ENCODE data around the gene LAMB1.

DNA sequence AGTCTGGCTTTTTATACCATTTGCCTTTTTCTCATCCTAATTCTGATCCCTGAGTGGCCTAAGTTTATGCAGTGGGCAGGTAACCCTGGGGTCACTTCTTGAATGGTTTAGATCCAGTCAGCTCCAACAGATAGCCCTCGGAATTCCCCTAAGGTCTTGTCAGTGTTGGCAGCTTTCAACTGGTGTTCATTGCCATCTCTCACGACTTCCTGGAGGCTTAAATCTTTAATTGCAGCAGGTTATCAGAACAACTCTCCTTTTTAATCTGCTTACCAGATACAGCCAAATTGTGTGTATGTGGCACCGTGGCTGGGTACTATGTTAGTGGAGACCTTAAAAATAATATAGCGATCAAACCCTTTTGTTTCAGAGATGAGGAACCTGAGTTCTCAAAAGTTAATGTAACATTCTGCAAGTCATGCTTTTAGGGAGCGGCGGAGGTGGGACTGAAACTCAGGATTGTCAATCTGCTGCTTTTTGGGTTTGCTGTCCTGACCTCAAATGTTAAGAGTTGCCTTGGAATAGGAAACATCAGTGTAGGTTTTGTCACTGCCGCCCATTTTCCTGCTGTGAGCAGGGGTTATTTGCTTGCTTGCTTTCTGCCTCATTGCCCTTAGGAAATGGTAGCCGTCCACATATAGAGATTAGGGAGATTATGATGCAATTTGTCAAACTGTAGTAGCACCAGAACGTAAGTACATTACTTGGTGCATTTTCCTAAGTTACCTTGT lies 111.2 kb downstream of the LAMB1 start:
- TF ChIP-seq, protein P1, sequence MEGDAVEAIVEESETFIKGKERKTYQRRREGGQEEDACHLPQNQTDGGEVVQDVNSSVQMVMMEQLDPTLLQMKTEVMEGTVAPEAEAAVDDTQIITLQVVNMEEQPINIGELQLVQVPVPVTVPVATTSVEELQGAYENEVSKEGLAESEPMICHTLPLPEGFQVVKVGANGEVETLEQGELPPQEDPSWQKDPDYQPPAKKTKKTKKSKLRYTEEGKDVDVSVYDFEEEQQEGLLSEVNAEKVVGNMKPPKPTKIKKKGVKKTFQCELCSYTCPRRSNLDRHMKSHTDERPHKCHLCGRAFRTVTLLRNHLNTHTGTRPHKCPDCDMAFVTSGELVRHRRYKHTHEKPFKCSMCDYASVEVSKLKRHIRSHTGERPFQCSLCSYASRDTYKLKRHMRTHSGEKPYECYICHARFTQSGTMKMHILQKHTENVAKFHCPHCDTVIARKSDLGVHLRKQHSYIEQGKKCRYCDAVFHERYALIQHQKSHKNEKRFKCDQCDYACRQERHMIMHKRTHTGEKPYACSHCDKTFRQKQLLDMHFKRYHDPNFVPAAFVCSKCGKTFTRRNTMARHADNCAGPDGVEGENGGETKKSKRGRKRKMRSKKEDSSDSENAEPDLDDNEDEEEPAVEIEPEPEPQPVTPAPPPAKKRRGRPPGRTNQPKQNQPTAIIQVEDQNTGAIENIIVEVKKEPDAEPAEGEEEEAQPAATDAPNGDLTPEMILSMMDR (IDR thresholded peaks at IDR 0.05) = no peak
- TF ChIP-seq, protein P2, sequence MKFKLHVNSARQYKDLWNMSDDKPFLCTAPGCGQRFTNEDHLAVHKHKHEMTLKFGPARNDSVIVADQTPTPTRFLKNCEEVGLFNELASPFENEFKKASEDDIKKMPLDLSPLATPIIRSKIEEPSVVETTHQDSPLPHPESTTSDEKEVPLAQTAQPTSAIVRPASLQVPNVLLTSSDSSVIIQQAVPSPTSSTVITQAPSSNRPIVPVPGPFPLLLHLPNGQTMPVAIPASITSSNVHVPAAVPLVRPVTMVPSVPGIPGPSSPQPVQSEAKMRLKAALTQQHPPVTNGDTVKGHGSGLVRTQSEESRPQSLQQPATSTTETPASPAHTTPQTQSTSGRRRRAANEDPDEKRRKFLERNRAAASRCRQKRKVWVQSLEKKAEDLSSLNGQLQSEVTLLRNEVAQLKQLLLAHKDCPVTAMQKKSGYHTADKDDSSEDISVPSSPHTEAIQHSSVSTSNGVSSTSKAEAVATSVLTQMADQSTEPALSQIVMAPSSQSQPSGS (CRISPR knock-in tag; IDR thresholded peaks at IDR 0.05; ENCODE audit: borderline replicate concordance, low read depth) = no peak
- TF ChIP-seq CREB1 (CRISPR knock-in tag; IDR thresholded peaks at IDR 0.05) (no peak), ZBTB21 (CRISPR knock-in tag; IDR thresholded peaks at IDR 0.05; ENCODE audit: borderline replicate concordance) (no peak)
- TF ChIP-seq, protein P3, sequence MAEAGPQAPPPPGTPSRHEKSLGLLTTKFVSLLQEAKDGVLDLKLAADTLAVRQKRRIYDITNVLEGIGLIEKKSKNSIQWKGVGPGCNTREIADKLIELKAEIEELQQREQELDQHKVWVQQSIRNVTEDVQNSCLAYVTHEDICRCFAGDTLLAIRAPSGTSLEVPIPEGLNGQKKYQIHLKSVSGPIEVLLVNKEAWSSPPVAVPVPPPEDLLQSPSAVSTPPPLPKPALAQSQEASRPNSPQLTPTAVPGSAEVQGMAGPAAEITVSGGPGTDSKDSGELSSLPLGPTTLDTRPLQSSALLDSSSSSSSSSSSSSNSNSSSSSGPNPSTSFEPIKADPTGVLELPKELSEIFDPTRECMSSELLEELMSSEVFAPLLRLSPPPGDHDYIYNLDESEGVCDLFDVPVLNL (CRISPR knock-in tag; IDR thresholded peaks at IDR 0.05; ENCODE audit: borderline replicate concordance, low read depth) = no peak
- TF ChIP-seq, protein P4, sequence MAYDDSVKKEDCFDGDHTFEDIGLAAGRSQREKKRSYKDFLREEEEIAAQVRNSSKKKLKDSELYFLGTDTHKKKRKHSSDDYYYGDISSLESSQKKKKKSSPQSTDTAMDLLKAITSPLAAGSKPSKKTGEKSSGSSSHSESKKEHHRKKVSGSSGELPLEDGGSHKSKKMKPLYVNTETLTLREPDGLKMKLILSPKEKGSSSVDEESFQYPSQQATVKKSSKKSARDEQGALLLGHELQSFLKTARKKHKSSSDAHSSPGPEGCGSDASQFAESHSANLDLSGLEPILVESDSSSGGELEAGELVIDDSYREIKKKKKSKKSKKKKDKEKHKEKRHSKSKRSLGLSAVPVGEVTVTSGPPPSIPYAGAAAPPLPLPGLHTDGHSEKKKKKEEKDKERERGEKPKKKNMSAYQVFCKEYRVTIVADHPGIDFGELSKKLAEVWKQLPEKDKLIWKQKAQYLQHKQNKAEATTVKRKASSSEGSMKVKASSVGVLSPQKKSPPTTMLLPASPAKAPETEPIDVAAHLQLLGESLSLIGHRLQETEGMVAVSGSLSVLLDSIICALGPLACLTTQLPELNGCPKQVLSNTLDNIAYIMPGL (CRISPR knock-in tag; IDR thresholded peaks at IDR 0.05) = no peak
